SW 1271 (cell line): ENCODE data around the gene PIWIL4.
"Not testable (repeated sequence)": the region's sequence is repeated elsewhere in the genome, so short reads cannot be mapped to it uniquely, and the experiment has no call there.

Experiments used
- DNase-seq, 2 experiments: peaks; one replicate each; lab custom pipeline; 2025; lab: John Stamatoyannopoulos, UW

PIWIL4 gene

GRCh38 chr11:94585399-94585798 lies 18.2 kb downstream of the PIWIL4 start:
- DNase-seq = no peak

GRCh38 chr11:94586546-94586945 lies 19.4 kb downstream of the PIWIL4 start:
- DNase-seq = no peak

GRCh38 chr11:94586978-94587377 lies 19.8 kb downstream of the PIWIL4 start:
- no peak for DNase-seq

GRCh38 chr11:94588366-94588942 lies 21.3 kb downstream of the PIWIL4 start:
- DNase-seq = no peak

GRCh38 chr11:94590352-94591041 lies 23.3 kb downstream of the PIWIL4 start:
- no peak for DNase-seq

GRCh38 chr11:94593030-94593429 lies 25.9 kb downstream of the PIWIL4 start:
- DNase-seq = no peak

GRCh38 chr11:94595076-94595475 lies 27.9 kb downstream of the PIWIL4 start:
- no peak for DNase-seq

GRCh38 chr11:94597896-94598295 lies 30.7 kb downstream of the PIWIL4 start:
- DNase-seq = no peak

- DNase-seq = no peak
Measured at GRCh38 chr11:94599510-94599909, 32.3 kb downstream of the PIWIL4 start.

- peak; percentile 79 to 92 for DNase-seq
Measured at GRCh38 chr11:94602430-94603372, 35.5 kb downstream of the PIWIL4 start.

- no peak for DNase-seq
Measured at GRCh38 chr11:94603587-94603986, 36.4 kb downstream of the PIWIL4 start.

- no peak for DNase-seq
Measured at GRCh38 chr11:94604482-94604881, 37.3 kb downstream of the PIWIL4 start.

- DNase-seq = no peak
Measured at GRCh38 chr11:94613120-94613519, 46.0 kb downstream of the PIWIL4 start.

GRCh38 chr11:94623120-94623735 lies 56.1 kb downstream of the PIWIL4 start:
- peak; percentile 74 to 97 for DNase-seq

GRCh38 chr11:94625422-94625821 lies 58.3 kb downstream of the PIWIL4 start:
- not testable (repeated sequence) for DNase-seq

- DNase-seq = not testable (repeated sequence)
Measured at GRCh38 chr11:94627003-94627560, 59.9 kb downstream of the PIWIL4 start.

GRCh38 chr11:94629741-94630140 lies 62.6 kb downstream of the PIWIL4 start:
- DNase-seq = no peak

GRCh38 chr11:94630221-94630620 lies 63.1 kb downstream of the PIWIL4 start:
- no peak for DNase-seq

- no peak for DNase-seq
Measured at GRCh38 chr11:94632356-94632755, 65.2 kb downstream of the PIWIL4 start.

GRCh38 chr11:94635072-94635471 lies 67.9 kb downstream of the PIWIL4 start:
- peak in 1 of 2 experiments; percentile 30 for DNase-seq

- no peak for DNase-seq
Measured at GRCh38 chr11:94636388-94636949, 69.3 kb downstream of the PIWIL4 start.
